Endometrium (tissue), 2 donors: Measurements from ENCODE around the gene LTB4R.
"Not testable (repeated sequence)": the region's sequence is repeated elsewhere in the genome, so short reads cannot be mapped to it uniquely, and the experiment has no call there.

Source experiments
- FAIRE-seq: peaks from 2 replicates; lab custom pipeline; 2012; peaks lifted over from hg19 to GRCh38; lab: Jason Lieb, UNC
- donor health status: control.
- donor health status: control.

The LTB4R gene

DNA sequence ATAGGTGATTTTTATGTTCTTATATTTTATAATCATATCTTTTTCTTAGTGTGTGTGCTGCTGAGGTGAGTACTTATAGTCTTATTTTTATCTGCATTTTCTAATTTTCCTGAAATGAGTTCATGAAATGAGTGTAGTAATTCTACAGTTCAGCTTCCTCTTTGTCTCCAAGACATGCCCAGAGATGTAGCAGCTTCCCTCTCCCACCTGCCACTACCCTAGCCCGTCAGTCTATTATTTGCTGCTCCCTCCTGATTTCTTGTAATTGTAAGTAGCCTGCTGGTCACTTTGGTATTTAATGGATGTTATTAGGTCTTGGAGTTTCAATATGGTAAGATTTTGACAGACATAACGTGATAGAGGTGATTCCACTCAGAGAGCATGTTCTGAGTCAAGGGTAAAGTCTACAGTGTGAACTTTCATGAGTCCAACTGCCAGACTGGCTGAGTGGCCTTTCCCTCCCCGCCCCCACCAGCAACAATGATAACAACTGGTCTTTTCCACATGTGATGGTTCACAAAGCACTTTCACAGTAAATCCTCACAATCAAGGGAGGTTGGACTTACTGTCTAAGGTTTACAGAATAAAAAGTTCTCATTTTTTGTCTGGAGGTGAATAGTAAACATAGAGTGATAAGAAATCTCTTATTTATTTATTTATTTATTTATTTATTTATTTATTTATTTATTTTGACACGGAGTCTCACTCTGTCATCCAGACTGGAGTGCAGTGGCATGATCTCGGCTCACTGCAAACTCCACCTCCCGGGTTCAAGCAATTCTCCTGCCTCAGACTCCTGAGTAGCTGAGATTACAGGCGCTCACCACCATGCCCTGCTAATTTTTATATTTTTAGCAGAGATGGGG lies 32.7 kb downstream of the LTB4R start:
- no peak for FAIRE-seq

- no peak for FAIRE-seq
Measured at GRCh38 chr14:24347134-24347533, 35.8 kb downstream of the LTB4R start.

GRCh38 chr14:24348186-24348585 lies 36.9 kb downstream of the LTB4R start:
- FAIRE-seq = no peak

GRCh38 chr14:24349742-24350141 lies 38.4 kb downstream of the LTB4R start:
- no peak for FAIRE-seq

- FAIRE-seq = no peak
Measured at GRCh38 chr14:24351517-24351916, 40.2 kb downstream of the LTB4R start.

GRCh38 chr14:24353559-24354481 lies 42.5 kb downstream of the LTB4R start:
- FAIRE-seq = no peak

- not testable (repeated sequence) for FAIRE-seq
Measured at GRCh38 chr14:24354482-24354825, 43.2 kb downstream of the LTB4R start.

GRCh38 chr14:24355009-24355408 lies 43.7 kb downstream of the LTB4R start:
- no peak for FAIRE-seq

DNA sequence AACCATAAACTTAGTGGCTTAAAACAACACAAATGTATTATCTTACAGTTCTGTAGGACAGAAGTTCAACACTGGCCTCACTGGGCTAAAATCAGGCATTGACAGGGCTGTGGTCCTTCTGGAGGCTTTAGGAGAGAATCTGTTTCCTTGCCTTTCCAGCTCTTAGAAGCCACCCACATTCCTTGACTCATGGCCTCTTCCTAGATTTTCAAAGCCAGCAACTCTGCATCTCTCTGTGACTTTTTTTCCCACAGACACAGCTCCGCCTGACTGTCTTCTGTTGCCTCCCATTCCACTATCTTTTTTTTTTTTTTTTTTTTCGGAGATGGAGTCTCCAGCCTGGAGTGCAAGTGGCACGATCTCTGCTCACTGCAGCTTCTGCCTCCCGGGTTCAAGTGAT lies 44.9 kb downstream of the LTB4R start:
- no peak for FAIRE-seq

GRCh38 chr14:24360281-24360680 lies 49.0 kb downstream of the LTB4R start:
- no peak for FAIRE-seq

DNA sequence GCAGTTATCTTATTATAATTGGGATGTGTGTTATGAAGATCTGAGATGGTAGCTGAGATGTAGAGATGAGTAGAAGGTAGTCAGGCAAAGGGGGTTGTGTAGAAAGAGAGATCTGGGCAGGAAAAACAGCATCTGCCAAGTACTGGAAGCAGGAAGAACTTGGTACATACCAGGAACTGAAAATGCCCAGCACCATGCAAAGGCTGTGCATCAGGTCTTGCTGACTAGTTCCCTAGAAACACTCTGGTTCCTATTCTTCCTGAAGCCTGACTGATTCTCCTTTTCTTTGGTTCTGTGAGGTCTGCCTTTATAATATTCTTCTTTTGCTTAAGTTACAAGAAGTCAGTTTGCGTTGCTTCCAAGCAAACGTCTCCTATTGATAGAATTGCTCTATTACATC lies 50.0 kb downstream of the LTB4R start:
- FAIRE-seq = no peak

GRCh38 chr14:24362241-24362960 lies 51.1 kb downstream of the LTB4R start:
- no peak for FAIRE-seq

DNA sequence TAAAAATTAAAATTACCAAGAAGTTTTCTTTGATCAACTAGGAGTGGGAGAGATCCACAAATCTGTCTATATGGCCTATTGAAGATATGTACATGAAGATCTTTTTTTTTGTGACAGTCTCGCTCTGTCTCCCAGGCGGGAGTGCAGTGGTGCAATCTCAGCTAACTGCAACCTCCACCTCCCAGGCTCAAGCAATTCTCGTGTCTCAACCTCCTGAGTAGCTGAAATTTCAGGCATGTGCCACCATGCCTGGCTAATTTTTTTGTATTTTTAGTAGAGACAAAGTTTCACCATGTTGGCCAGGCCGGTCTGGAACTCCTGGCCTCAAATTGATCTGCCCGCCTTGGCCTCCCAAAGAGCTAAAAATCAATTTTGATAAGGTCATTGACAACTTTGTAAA lies 52.1 kb downstream of the LTB4R start:
- FAIRE-seq = no peak

DNA sequence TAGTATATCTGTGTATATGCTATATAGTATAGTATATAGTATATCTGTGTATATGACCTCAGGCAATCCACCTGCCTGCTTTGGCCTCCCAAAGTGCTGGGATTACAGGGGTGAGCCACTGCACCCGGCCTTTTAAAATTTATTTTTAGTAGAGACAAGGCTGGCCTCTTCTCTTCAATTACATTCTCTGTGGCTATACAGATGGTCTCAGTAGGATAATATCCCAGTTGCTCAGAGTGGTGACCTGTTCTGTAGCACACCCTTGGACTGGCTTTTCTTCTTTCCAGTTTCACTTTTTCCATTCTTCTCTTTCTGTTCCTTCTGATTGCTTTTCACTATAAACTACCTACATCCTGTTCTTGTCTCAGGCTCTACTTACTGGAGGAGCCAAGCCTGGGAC lies 53.5 kb downstream of the LTB4R start:
- FAIRE-seq = no peak

GRCh38 chr14:24365600-24366412 lies 54.5 kb downstream of the LTB4R start:
- peak; percentile 78 for FAIRE-seq

- FAIRE-seq = no peak
Measured at GRCh38 chr14:24366413-24366720, 55.1 kb downstream of the LTB4R start.

GRCh38 chr14:24366721-24367513 lies 55.6 kb downstream of the LTB4R start:
- peak; percentile 33 for FAIRE-seq
